ENCODE measurements around the gene ZNF277. TPM values are rescaled to one million over a fixed set of nuclear protein-coding genes. Genes with fewer than 3 reads are reported as not detected.

The ZNF277 gene
- total and polyA plus RNA-seq, 2 donors (not counting 3 experiments of a cell fraction or from before 2014, with no cell fraction given): 7.8 to 22.6 TPM

DNA sequence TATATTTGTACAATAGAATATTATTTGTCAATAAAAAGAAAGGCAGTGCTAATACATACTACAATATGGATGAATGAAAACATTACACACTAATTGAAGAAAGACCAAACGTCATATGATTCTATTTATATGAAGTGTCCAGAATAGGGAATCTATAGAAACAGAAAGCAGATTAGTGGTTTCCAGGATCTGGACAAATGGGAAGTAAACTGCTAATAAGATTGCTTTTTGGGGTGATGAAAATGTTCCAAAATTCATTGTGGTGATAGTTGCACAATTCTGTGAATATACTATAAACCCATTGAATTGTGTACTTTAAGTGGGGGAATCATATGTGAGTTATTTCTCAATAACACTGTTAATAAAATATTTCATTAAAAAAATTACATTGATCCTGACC, 165.6 kb downstream of the ZNF277 start:
- intact Hi-C loops (cut with micrococcal nuclease): no loop called here
- Histone ChIP-seq H3K9me1 (replicated peaks; ENCODE audit: control insufficient read depth, extremely low read depth, insufficient read depth, low read length) (no peaks in the 10 kb centered on the region), H3K79me2 (ENCODE audit: control insufficient read depth, insufficient read depth, low read length) (no peaks in the 10 kb centered on the region), H3K9me3 (replicated peaks; ENCODE audit: control insufficient read depth, insufficient read depth, low read length) (no peaks in the 10 kb centered on the region), H2AFZ (ENCODE audit: low read depth, low read length) (no peak overlapping the region), H4K20me1 (replicated peaks; ENCODE audit: control insufficient read depth, extremely low read depth, insufficient read depth, low read length) (no peaks in the 10 kb centered on the region), H3K27ac (ENCODE audit: insufficient read depth, low read depth, low read length) (no peak overlapping the region), H3K4me2 (ENCODE audit: insufficient read depth, low read length) (no peak overlapping the region), H3K36me3 (ENCODE audit: control insufficient read depth in 2 of 2, extremely low read depth in 1 of 2, insufficient read depth in 2 of 2, low read length in 2 of 2) (no peaks in the 10 kb centered on the region), H3K9ac (replicated peaks; ENCODE audit: extremely low read depth, insufficient read depth, low read length) (no peak overlapping the region), H3K27me3 (ENCODE audit: control insufficient read depth in 2 of 2, insufficient read depth in 2 of 2, low read length in 2 of 2) (peaks cover 3 to 5% of the 10 kb centered on the region in 2 experiments), H3K4me1 (ENCODE audit: control insufficient read depth, extremely low read depth, insufficient read depth, low read length) (no peaks in the 10 kb centered on the region), H3K4me3 (replicated peaks in 1 of 3; ENCODE audit: insufficient read depth in 1 of 3, low read depth in 1 of 3, low read length in 3 of 3) (no peak overlapping the region)
- FAIRE-seq (no peak), DNase-seq (ENCODE audit: low read depth, low spot score) (no peak)
- ChIA-PET CTCF (no interaction called here), POLR2A (no interaction called here)
- dilution Hi-C loops (cut with MboI; ENCODE audit: extremely low pct_ligation_motif_present, low sequenced_read_pairs): no loop called here
- no TSS peak for BruUV-seq (replicated peaks)
- TF ChIP-seq CTCF (IDR thresholded peaks at IDR 0.05; ENCODE audit: extremely low read depth in 1 of 2, insufficient read depth in 1 of 2, low read depth in 1 of 2, low read length in 2 of 2) (no peak), POLR2AphosphoS5 (IDR thresholded peaks at IDR 0.05; ENCODE audit: insufficient read depth, low read depth, low read length) (no peak), GATA2 (IDR thresholded peaks at IDR 0.05; ENCODE audit: insufficient read depth, insufficient read length, low read depth, low read length) (no peak), EZH2 (IDR thresholded peaks at IDR 0.05; ENCODE audit: borderline replicate concordance, low read depth, low read length, severe bottlenecking) (no peak), FOS (IDR thresholded peaks at IDR 0.05; ENCODE audit: borderline replicate concordance, insufficient read depth, low read length) (no peak), MAX (IDR thresholded peaks at IDR 0.05; ENCODE audit: insufficient read depth, insufficient read length) (no peak), JUN (IDR thresholded peaks at IDR 0.05; ENCODE audit: borderline replicate concordance, insufficient read depth, insufficient read length, low read depth) (no peak), POLR2A (IDR thresholded peaks at IDR 0.05; ENCODE audit: low read depth, low read length) (no peak), MYC (IDR thresholded peaks at IDR 0.05; ENCODE audit: low read depth, low read length) (no peak)

All from endothelial cell of umbilical vein (primary cell).